ENCODE measurements around the gene JMJD1C.

Gene JMJD1C

GRCh38 chr10:63224241-63224640 lies 241.5 kb downstream of the JMJD1C start:
- DNase-seq (ENCODE audit: low spot score): no peak

DNA sequence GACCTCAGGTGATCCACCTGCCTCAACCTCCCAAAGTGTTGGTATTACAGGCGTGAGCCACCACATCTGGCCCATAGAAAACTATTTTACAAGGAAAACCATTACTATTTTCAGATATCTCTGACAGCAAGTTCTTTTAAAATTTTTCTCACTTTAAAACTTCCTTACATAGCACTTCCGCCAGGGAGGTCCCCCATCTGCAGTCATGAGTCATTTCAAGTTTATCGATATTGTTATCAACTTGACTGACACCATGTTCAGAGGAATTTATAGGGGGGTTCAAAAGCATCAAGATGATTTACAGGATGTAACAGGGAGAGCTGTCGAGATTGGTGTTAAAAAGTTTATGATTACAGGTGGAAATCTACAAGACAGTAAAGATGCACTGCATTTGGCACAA lies 243.8 kb downstream of the JMJD1C start:
- DNase-seq (ENCODE audit: low spot score): no peak

- DNase-seq (ENCODE audit: low spot score): peak; percentile 39
These were observed 246.0 kb downstream of the JMJD1C start for GRCh38 chr10:63219749-63220148.

- DNase-seq (ENCODE audit: low spot score): peak; percentile 78
These were observed 248.6 kb downstream of the JMJD1C start for GRCh38 chr10:63217120-63217605.

GRCh38 chr10:63214571-63214970 lies 251.2 kb downstream of the JMJD1C start:
- no peak for DNase-seq (ENCODE audit: low spot score)

- DNase-seq (ENCODE audit: low spot score): no peak
These were observed 252.3 kb downstream of the JMJD1C start for GRCh38 chr10:63213489-63213888.

DNA sequence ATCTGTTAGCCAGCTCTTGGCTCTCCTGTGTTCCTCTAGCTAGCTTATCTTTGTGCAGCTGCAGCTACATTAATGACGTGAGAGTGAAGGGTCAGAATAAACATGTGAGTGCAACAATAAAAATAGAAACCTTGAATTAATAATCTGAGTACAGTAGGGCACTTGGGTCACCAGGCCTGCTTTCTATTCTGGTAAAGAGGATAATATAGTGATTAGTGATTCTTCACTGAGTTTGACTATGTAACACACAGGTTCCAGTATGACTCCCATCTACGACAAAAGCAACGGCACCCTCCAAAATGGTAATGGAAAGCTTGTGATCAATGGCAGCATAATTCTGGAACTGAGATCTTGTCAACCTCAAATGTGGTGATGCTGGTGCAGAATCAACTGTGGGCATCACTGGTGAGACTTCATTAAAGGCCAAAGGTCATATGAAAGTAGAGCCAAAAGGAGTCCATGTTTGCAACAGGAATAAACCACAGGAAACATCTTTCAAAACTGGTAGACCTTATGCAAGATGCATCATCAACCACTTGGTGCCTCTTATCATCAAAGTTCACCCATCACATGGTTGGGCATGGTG lies 255.1 kb downstream of the JMJD1C start:
- DNase-seq (ENCODE audit: low spot score): no peak

DNA sequence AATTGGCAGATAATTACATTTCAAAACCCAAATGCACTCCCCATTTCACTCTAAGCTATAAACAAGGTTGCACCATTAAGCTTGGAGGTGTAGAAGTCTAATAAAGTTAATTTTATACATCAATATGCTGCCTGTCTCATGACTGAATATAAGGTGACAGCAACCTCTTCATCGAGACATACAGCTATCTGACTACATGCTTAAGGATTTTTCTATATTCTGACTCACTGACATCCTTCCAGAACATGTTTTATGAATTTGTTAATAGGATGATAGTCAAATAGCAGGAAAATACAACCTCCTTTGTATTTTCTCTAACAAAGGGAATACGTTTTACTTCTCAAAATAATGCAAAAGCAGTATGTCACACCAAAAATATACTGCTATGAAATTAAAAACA lies 256.1 kb downstream of the JMJD1C start:
- no peak for DNase-seq (ENCODE audit: low spot score)

DNA sequence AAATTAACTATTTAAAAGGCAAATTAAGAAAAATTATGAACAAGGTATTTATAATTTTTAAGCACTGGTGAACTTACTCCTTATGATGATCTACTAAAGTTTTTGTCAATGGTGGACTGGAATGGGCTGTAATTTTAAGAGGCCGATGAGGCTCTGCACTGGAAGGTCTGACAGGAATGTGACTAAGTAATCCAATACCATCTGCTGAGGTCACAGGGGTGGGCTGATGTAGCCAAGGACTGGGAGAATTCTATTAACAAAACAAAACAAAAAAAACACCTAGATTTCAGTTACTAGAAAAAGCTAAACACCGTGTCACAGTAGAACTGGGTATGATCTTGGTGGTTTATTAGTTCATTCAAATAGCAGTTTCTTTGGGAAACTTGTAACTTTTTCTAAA lies 256.8 kb downstream of the JMJD1C start:
- DNase-seq (ENCODE audit: low spot score): no peak

DNA sequence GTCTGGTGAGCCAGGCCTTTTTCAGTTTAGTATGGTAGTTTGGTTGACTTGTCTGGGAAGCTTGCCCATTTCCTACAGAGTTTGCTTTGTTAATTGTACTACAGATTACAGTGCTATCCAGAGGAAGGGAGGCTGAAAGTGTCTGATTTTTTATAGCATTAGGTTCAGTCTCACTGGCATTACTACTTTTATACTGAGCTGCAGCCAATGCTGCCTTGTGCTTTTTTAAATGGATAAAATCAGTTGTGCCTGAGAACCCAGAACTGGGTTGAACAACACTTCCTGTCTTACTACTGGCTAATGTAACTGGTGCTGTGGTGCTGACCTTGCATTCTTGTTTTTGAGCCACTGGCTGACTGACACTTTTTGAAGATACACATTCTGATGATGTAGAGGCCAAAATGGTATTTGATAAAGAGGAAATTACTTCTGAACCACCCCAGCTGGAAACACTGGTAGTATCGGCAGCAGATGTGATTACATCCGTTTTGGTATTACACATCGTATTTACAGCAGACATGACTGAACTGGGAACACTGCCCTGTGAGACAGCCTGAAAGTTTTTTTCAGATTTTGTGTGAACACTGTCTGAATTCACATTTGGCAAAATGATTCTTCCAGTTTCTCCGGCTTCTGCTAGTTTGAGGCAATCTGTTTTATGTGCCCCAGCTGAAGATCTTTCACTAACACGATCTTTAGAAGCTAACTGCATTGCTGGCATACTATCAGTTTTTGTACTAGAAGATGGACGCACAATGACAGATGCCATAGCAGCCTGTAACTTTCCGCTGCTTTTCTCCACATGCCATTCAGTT lies 258.6 kb downstream of the JMJD1C start:
- DNase-seq (ENCODE audit: low spot score): no peak

DNA sequence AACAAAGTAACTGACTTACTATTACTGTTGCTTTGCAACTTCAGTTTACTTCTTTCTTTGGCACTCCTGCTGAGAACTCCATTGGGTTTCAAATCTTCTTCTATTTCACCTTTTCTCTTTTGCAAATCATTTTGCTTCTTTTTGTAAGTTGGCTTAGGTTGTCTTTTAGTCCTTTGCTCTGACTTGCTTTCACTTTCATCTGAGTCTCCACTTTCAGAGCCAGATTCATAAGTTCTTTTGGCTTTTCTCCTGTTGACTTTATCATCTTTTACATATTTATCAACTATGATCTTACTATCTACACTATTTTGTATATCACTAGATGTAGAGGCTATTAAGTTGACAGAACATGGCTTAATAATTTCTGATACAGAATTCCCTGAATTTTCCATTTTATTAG lies 259.2 kb downstream of the JMJD1C start:
- no peak for DNase-seq (ENCODE audit: low spot score)

DNA sequence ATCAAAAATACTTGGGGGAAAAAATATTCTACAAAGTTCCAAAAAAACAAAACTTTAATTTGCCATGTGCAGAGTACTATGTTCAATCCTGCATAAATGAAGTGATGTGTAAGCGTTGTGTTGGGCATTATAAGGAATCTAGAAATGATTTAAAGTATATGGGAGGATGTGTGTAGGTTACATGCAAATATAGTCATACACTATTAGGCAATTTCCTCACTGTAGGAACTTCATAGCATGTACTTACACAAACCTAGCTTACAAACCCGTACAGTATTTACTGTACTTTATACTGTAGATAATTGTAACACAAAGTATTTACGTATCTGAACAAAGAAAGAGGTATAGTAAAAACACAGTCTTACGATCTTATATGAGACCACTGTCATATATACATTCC lies 260.4 kb downstream of the JMJD1C start:
- DNase-seq (ENCODE audit: low spot score): no peak

DNA sequence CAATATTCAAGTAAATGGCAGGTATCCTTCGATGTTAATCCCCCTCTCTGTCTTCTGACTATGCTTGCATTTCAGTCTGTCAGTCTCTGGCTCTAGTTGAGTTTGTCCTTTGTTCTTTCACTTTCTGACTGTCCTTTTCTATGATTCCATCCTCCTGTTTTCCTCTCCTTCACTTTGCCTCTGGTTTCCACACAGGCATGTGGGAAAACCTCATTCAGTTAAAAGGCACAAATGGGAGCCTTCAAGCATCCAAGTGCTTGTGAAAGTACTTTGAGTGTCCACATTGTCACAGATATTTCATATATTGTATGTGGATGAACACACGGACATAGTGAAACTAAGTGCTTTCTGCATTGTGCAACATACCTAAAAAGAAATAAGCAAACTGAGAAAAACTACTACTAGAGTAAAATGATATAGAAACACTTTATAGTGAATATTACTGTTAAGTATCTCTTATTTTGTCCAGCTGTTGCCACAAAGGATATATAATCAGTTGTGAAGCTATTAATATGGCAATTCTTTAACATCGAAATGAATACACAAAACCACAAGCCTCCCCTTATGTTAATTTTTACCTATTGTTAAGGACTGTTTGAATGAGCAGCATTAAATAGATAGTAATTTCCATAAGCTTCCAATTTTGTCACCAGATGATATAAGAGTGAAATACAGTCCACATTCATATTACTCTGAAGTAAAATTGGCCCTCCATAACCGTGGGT lies 260.9 kb downstream of the JMJD1C start:
- DNase-seq (ENCODE audit: low spot score): no peak

DNA sequence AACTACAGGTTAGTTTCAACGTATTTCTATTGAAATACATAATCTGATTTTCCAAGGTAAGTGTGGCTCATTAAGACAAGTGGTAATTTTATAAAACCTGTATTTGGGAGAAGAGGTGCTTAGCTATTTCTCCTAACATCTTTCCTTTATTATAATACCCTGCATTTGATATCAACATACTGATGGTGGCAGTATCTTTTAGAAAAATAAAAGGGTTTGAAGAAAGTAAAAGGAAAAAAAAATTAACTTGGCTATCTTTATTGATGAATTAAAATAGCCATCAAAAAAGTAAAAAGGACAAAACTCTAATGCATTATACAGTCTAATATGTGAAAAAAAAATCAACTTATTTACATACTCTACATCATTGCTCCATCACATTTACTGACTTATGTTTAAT lies 264.7 kb downstream of the JMJD1C start:
- DNase-seq (ENCODE audit: low spot score): no peak

DNA sequence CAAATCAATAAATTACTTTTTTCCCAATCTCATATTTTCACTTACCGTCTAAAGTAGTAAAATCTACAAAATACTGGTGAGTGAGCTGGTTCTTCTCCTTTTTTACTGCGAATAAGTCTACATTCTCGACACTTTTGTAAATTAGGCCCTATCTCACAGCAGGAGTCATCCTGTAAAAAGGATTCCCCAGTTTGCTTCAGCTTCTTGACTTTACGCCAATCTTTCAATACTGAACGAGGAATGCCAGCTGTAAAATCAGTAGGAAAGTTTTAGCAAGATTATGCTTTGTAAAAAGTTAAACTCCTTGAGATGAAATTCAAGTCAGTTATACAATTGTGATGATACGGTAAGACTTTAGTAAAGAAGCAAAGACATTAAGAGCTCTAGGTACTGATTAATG lies 265.3 kb downstream of the JMJD1C start:
- no peak for DNase-seq (ENCODE audit: low spot score)

DNA sequence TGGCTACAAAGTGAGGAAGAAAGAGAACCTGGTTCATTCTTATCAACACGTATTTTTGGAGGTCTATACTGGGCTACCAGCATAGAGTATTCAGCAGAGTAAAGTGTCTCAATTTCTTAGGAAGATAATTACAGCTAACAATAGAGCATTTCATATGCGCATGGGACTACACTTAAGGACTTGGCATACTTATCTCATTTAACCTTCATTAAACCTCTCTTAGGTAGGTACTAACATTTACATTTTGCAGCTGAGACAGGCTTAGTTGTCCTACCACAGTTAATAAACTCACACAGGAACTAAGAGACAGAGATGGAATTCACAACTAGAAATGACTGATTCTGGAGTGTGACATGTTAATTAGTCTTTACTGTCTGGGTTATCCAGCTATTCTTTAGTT lies 266.1 kb downstream of the JMJD1C start:
- no peak for DNase-seq (ENCODE audit: low spot score)

DNA sequence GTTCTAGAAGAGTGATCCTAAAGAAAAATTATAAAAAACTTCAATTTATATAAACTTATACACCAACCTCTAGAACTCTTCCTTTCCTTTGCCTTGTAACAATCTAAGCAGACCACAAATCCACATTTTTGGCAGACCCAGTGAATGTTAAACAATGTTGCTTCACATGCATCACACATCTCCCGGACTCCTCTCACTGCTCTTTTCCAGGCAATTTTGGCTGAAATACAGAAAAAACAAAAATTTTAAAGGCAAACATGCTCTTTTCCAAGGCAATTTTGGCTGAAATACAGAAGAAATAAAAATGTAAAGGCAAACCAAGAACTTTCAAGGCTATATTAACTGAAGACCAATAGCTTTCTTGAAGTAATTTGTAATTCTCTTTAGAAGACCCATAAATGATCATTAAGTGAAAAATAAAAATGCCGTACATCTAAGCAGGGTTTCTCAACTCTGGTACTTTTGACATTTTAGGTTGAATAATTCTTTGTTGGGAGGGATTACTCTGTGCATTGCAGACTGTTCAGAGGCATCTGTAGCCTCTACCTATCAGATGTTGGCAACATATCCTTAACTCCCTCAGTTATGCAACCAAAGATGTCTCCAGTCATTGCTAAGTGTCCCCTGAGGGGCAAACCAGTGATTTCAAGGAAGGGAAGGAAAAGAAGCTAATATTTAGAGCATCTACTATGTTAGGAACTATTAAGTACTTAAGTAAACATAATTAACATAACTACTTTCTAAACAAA lies 268.3 kb downstream of the JMJD1C start:
- no peak for DNase-seq (ENCODE audit: low spot score)

- DNase-seq (ENCODE audit: low spot score): no peak
These were observed 273.0 kb downstream of the JMJD1C start for GRCh38 chr10:63192826-63193225.

DNA sequence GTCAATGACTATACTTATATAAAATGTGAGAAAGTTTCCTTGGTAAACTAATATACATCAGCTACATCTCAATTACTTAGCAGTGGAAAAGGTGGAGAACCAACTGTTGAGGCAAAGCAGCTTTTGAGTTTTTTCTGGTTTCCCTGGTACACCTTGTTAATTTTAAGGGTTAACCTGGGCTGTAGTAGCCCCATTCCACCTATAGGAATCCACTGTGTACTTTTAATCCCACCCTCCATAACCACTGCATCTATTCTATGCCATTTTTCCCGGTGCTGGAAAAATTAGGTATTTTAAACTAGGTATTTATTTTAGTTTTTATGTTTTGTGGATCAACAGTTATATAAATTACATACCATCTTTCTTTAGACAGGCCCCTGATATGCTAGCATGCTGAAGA lies 290.2 kb downstream of the JMJD1C start:
- DNase-seq (ENCODE audit: low spot score): no peak

DNA sequence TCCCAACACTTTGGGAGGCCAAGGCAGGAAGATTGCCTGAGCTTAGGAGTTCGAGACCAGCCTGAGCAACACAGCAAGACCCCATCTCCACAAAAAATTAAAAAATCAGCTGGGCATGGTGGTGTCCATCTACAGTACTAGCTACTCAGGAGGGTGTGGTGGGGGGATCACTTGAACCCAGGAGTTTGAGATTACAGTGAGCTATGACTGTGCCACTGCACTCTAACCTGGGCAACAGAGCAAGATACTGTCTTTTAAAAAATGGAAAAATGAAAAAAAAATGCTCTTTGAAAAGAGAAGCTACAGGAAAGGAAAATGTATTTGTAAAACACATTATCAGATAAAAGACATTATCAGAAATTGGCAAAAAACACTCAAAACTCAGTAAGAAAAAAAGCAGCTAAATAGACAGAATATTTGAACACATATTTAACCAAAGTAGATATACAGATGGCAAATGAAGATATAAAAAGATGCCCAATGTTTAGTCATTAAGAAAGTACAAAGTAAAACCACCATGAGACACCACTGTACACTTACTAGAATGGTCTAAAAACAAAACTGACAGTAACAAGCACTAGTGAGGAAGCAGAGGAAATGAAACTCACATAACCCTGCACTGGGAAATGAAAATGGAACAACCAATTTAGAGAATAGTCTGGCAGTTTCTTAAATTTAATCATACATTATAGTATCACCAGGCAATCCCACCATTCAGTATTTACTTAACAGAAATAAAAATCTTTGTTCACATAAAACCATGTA lies 292.1 kb downstream of the JMJD1C start:
- DNase-seq (ENCODE audit: low spot score): peak; percentile 49

DNA sequence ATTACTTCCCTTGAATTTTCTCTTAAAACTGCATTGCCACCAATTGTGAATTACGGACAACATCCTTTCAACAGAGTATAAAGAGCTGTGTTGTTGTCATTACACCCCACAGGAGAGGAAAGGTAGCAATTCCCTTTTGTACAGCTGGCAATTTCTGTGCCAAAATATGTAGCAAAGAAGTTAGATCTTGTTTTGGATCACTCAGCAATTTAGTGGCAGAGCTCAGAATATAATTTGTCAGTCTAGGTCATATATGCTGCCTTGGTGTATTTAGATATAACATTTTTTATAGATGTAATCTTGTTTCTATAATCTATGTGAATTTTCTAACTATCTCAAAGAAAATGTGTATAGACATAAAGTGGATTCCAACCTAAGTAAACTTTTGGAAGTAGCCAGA lies 293.9 kb downstream of the JMJD1C start:
- DNase-seq (ENCODE audit: low spot score): no peak

All from NAMALWA (cell line).